AG10803 (cell line): ENCODE results near the gene FEM1A.
A peak's percentile ranks its signal among the peaks of the same experiment; 100 is the strongest.
"Not testable (repeated sequence)": the region's sequence is repeated elsewhere in the genome, so short reads cannot be mapped to it uniquely, and the experiment has no call there.

Experiments used
- DNase-seq: peaks from one replicate; pipeline ENCODE4 v3.0.0; 2010; ENCODE audit warnings: low read depth
- H3K4me3 ChIP-seq: 2 replicates; pipeline ENCODE4 v1.5.1; 2011; ENCODE audit warnings: mild to moderate bottlenecking, low read length, control low read depth
- TF ChIP-seq, protein P1 (sequence below): conservative IDR thresholded peaks from 2 replicates; pipeline ENCODE4 v1.5.1; 2011; ENCODE audit warnings: mild to moderate bottlenecking, low read length, control low read depth, inconsistent platforms

The FEM1A gene

DNA sequence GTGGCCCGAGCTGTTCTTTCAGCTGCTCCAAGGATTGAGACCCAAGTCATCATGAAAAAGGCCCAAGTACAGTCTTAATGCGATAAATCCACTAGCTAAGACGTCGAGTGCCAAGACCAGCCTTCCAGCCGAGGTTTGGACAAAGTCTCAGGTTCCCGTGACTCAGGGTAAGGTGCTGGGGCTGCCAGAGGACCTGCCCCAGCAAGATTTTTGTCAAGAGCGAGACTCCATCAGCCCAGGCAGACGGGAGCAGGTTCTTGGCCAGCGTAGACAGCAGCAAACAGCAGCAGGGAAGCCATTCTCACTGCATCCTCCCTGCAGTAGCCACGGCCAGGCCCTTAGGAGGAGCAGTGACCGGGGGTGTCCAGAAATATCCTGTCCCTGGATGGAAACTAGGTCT lies 3.4 kb downstream of the FEM1A start:
- TF ChIP-seq, protein P1, sequence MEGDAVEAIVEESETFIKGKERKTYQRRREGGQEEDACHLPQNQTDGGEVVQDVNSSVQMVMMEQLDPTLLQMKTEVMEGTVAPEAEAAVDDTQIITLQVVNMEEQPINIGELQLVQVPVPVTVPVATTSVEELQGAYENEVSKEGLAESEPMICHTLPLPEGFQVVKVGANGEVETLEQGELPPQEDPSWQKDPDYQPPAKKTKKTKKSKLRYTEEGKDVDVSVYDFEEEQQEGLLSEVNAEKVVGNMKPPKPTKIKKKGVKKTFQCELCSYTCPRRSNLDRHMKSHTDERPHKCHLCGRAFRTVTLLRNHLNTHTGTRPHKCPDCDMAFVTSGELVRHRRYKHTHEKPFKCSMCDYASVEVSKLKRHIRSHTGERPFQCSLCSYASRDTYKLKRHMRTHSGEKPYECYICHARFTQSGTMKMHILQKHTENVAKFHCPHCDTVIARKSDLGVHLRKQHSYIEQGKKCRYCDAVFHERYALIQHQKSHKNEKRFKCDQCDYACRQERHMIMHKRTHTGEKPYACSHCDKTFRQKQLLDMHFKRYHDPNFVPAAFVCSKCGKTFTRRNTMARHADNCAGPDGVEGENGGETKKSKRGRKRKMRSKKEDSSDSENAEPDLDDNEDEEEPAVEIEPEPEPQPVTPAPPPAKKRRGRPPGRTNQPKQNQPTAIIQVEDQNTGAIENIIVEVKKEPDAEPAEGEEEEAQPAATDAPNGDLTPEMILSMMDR: no peak
- DNase-seq: no peak
- no peak overlapping the region for H3K4me3 ChIP-seq

DNA sequence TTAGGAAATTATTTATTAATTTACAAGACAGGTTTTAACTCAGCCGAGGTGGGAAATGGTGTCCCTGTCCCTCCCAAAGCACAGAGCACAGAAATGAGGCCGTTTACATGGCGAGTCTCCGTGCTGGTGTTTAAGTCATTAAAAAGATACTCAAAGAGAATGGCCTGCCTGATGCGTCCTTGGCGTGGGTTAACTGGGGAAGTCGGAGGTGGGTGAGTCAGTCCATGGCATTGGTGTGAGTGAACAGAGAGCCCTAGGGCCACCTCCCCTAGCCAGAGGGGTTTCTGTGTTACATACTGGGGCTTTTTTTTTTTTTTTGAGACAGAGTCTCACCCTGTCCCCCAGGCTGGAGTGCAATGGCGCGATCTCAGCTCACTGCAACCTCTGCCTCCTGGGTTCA lies 3.9 kb downstream of the FEM1A start:
- H3K4me3 ChIP-seq: no peak overlapping the region
- no peak for DNase-seq
- TF ChIP-seq, protein P1: no peak

GRCh38 chr19:4800591-4801081 lies 9.1 kb downstream of the FEM1A start:
- DNase-seq: no peak
- H3K4me3 ChIP-seq: no peak overlapping the region
- TF ChIP-seq, protein P1: no peak

DNA sequence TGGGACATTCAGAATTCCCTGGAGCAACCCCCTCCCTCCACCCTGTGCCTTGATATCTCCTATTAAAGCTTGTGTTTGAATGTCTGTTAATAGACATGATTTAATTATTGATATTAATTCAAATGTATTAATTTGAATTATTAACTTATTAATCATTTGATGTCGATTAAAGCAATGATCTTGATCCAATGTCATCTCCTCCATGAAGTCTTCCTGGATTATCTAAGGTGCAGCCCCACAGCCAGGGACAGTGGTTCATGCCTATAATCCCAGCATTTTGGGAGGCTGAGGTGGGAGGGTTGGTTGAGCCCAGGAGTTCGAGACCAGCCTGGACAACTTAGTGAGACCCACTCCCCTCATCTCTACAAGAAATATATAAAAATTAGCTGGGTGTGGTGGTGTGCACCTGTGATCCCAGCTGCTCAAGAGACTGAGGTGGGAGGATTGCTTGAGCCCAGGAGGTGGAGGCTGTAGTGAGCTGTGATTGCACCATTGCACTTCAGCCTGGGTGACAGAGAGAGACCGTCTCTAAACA lies 9.6 kb downstream of the FEM1A start:
- TF ChIP-seq, protein P1: no peak
- no peak overlapping the region for H3K4me3 ChIP-seq
- DNase-seq: no peak

- TF ChIP-seq, protein P1: no peak
- H3K4me3 ChIP-seq: no peak overlapping the region
- no peak for DNase-seq
These were observed 11.2 kb downstream of the FEM1A start for GRCh38 chr19:4802711-4803110.

DNA sequence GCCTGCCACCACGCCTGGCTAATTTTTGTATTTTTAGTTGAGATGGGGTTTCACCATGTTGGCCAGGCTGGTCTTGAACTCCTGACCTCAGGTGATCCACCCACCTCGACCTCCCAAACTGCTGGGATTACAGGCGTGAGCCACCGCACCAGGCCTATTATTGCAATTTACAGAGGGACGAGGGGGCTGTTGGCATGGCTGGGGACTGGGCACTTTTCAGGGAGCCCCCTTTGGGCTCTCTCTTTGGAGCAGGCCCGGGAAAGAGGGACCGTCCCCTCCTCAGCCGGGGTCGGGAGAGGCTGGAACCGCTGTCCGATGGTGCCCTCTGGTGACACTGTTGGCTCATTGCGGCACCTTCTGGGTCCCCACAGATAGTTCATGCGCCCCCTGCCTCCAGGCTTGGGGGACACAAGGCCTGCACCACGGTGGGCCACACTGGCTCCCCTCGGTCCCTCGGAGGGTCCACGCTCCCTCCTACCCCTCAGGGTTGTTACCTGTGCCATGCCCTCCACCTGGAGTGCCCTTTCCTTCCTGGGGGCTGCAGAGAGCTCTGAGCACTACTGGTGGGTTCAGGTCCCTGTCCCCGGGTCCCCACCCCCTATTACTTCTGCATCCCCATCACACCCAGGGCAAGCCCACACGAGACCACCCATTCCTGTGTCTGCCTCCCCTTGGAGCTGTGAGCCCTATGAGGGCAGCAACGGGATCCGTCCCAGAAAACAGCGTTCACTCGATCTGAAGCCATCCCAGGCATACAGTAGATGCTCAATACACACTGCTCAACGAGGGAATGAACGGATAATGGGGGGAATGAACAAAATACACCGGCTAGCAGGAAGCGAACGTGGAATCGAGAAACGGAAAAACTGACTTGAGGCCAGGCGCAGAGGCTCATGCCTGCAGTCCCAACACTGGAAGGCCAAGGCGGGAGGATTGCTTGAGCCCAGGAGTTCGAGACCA lies 12.5 kb downstream of the FEM1A start:
- DNase-seq: peak; percentile 25
- H3K4me3 ChIP-seq: no peak overlapping the region
- TF ChIP-seq, protein P1: peak; percentile 70

- DNase-seq, H3K4me3 ChIP-seq: not testable (repeated sequence)
These were observed 13.6 kb downstream of the FEM1A start for GRCh38 chr19:4805140-4805539.
